ENCODE results near the gene PGAP6. TPM values are rescaled to one million over a fixed set of nuclear protein-coding genes. Genes with fewer than 3 reads are reported as not detected.

The PGAP6 gene
- total RNA-seq, result 32.4 and 33.2 TPM in 2 replicates

GRCh38 chr16:381789-382717 lies at the start of gene PGAP6:
Gene PGAP6, minus strand, starts transcription at chr16:381978. Its CDS starts 157 bp downstream, at chr16:381821.

DNA sequence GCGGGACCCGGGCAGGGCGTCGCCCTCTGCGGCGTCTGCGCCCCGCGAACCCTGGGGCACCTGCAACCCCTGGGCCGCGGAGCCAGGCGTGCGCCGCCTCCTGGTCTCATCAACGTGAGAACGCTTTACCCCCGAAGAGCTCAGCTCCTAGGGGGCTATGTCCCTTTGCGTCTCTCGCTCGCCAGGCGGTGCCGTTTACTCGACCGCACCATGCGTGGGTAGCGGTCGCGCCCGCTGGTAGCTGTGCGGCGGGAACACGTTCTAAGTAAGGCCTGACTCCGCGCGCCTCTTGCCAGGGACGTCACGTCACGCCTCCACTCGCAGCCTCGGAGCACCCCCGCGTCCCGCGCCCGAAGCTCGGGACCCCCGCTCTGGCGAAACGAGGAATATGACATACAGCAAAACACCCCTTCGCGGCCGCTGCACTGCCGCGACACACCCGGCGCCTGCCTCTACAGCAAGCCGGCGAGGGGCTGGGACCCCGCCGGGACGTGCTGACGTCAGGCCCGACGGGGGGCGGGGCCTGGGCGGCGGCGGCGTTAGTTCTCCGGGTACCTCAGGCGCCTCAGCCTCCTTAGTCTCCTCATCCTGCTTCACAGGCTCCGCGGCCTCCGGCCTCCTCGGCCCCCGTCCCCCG lies 43.4 kb upstream of the PGAP6 start, which contains the start of gene RAB11FIP3:
RAB11FIP3 (plus strand) TSS at position 568 of the 637 bp plus-strand sequence. CDS start 358 bp downstream, outside the sequence.

GRCh38 chr16:401468-402348 lies 19.9 kb upstream of the PGAP6 start, which contains the start of gene DECR2:
Gene DECR2, plus strand, starts transcription at chr16:401885. Its CDS starts 79 bp downstream, at chr16:401964.

DNA sequence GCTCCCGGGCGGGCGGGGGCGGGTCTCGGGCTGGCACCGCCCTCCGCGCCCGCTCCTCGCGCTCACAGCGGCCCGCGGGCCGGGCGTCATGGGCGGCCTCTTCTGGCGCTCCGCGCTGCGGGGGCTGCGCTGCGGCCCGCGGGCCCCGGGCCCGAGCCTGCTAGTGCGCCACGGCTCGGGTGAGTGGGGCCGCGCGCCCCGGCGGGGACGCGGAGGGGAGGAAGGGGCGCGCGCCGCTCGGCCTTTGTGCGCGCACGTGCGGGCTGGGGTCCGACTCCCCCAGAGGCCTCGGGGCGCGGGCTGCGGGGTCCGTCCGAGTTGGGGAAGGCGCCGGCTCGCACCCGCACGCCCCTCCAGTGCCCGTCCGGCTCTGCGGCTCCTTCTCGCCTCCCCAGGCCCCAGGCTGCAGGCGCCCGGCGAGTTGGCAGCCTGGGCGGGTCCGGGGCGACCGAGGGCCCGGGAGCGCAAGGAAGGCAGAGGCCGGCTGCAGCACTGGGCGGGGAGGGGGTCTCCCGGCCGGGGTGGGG lies 15.4 kb upstream of the PGAP6 start, which contains the start of gene NME4:
NME4 (plus strand) TSS at position 65 of the 527 bp plus-strand sequence; CDS start at position 89, 24 bp downstream.

GRCh38 chr16:370443-370842 lies 11.3 kb downstream of the PGAP6 start, which contains the start of gene MRPL28:
Gene MRPL28, minus strand, starts transcription at chr16:370538. Its CDS starts 320 bp downstream, at chr16:370218.

GRCh38 chr16:352547-353403 lies 29.0 kb downstream of the PGAP6 start, which contains the start of gene AXIN1:
Gene AXIN1, minus strand, starts transcription at chr16:352723. Its CDS starts 5,698 bp downstream, at chr16:347025.

Other genes with a start within 250 kb of the PGAP6 start
- gene NPRL3, start 243.3 kb downstream of the PGAP6 start, total RNA-seq, result 13.0 and 13.2 TPM in 2 replicates
- gene HBZ, start 229.3 kb downstream of the PGAP6 start, total RNA-seq, result not detected in 2 replicates
- not detected in 2 replicates for gene HBM, start 216.0 kb downstream of the PGAP6 start, total RNA-seq
- not detected in 2 replicates for gene HBA2, start 209.1 kb downstream of the PGAP6 start, total RNA-seq
- not detected in 2 replicates for gene HBA1, start 205.3 kb downstream of the PGAP6 start, total RNA-seq
- gene HBQ1, start 201.5 kb downstream of the PGAP6 start, total RNA-seq, result not detected in 2 replicates
- gene LUC7L, start 152.5 kb downstream of the PGAP6 start, total RNA-seq, result 42.7 and 47.3 TPM in 2 replicates
- 75.2 and 89.9 TPM in 2 replicates for gene FAM234A, start 147.2 kb downstream of the PGAP6 start, total RNA-seq
- 2.6 and 3.5 TPM in 2 replicates for gene RGS11, start 106.0 kb downstream of the PGAP6 start, total RNA-seq
- gene ARHGDIG, start 101.4 kb downstream of the PGAP6 start, total RNA-seq, result 0.22 TPM in 1 of 2 replicates, not detected in the other
- gene PDIA2, start 98.8 kb downstream of the PGAP6 start, total RNA-seq, result not detected in 2 replicates
- 14.2 and 15.1 TPM in 2 replicates for gene AXIN1, start 29.3 kb downstream of the PGAP6 start, total RNA-seq
- 51.3 and 58.4 TPM in 2 replicates for gene MRPL28, start 11.4 kb downstream of the PGAP6 start, total RNA-seq
- 57.4 and 61.4 TPM in 2 replicates for gene NME4, start 15.2 kb upstream of the PGAP6 start, total RNA-seq
- gene DECR2, start 19.9 kb upstream of the PGAP6 start, total RNA-seq, result 10.2 and 10.5 TPM in 2 replicates
- gene RAB11FIP3, start 43.7 kb upstream of the PGAP6 start, total RNA-seq, result 21.3 and 24.6 TPM in 2 replicates
- gene CAPN15, start 145.7 kb upstream of the PGAP6 start, total RNA-seq, result 24.6 and 26.3 TPM in 2 replicates
- 0.11 TPM in 1 of 2 replicates, not detected in the other for gene PRR35, start 178.4 kb upstream of the PGAP6 start, total RNA-seq
- gene NHLRC4, start 185.0 kb upstream of the PGAP6 start, total RNA-seq, result 0.43 and 0.65 TPM in 2 replicates
- 17.6 and 22.3 TPM in 2 replicates for gene PIGQ, start 188.0 kb upstream of the PGAP6 start, total RNA-seq
- 9.5 and 9.8 TPM in 2 replicates for gene RAB40C, start 208.1 kb upstream of the PGAP6 start, total RNA-seq
- gene WFIKKN1, start 249.0 kb upstream of the PGAP6 start, total RNA-seq, result 0.11 and 0.13 TPM in 2 replicates